DOHH2 (cell line): ENCODE data around the gene MTG1.

Experiments used
- EZH2phosphoT487 ChIP-seq: fragments of 200-600 bp; sonication (generic); IDR thresholded peaks from 2 replicates; pipeline ENCODE4 v1.6.1; 2017; ENCODE audit warnings: borderline replicate concordance, mild to moderate bottlenecking, antibody characterized with exemption, low read length, moderate library complexity, mixed read lengths
- TF ChIP-seq, protein P1 (sequence below): fragments of 200-600 bp; sonication (generic); IDR thresholded peaks from one replicate; pipeline ENCODE4 v1.5.1; 2014; ENCODE audit warnings: antibody characterized with exemption, mild to moderate bottlenecking, low read depth, low read length; ENCODE audit not compliant: poor library complexity, severe bottlenecking

GRCh38 chr10:133357285-133358161, 36.4 kb upstream of the MTG1 start, which contains the start of gene FUOM:
- TF ChIP-seq, protein P1, sequence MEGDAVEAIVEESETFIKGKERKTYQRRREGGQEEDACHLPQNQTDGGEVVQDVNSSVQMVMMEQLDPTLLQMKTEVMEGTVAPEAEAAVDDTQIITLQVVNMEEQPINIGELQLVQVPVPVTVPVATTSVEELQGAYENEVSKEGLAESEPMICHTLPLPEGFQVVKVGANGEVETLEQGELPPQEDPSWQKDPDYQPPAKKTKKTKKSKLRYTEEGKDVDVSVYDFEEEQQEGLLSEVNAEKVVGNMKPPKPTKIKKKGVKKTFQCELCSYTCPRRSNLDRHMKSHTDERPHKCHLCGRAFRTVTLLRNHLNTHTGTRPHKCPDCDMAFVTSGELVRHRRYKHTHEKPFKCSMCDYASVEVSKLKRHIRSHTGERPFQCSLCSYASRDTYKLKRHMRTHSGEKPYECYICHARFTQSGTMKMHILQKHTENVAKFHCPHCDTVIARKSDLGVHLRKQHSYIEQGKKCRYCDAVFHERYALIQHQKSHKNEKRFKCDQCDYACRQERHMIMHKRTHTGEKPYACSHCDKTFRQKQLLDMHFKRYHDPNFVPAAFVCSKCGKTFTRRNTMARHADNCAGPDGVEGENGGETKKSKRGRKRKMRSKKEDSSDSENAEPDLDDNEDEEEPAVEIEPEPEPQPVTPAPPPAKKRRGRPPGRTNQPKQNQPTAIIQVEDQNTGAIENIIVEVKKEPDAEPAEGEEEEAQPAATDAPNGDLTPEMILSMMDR, result no peak
- no peak for TF ChIP-seq EZH2phosphoT487
